H1 (cell line): ENCODE data around the gene ZNF804B. TPM values are rescaled to one million over a fixed set of nuclear protein-coding genes. Genes with fewer than 3 reads are reported as not detected.

Source experiments
- CTCF ChIA-PET: fragments of 300-600 bp; sonication (Branson Sonifier 250); formaldehyde crosslinking; loops from one replicate; lab custom pipeline; 2021; ENCODE audit not compliant: partially characterized antibody; lab: Charles Lee
- POLR2A ChIA-PET: fragments of 300-600 bp; sonication (Branson Sonifier 250); formaldehyde crosslinking; loops from one replicate; lab custom pipeline; 2021; ENCODE audit warnings: inconsistent platforms; ENCODE audit not compliant: partially characterized antibody; lab: Charles Lee
- DNase-seq, 2 experiments: peaks; one replicate each; pipeline versions ENCODE4 v3.0.0 to v3.0.0-alpha.2; 2010 to 2022; ENCODE audit warnings: low spot score in 2 of 2, low read depth in 1 of 2, mixed read lengths in 1 of 2
- FAIRE-seq: peaks from 2 replicates; lab custom pipeline; 2011; peaks lifted over from hg19 to GRCh38; lab: Jason Lieb, UNC
- H2AFZ ChIP-seq: 2 replicates; pipeline ENCODE4 v1.8.1; 2012; ENCODE audit warnings: low read length, inconsistent platforms
- H2AK5ac ChIP-seq: 2 replicates; pipeline ENCODE4 v1.6.1; 2013; ENCODE audit warnings: low read depth, low read length
- H2BK120ac ChIP-seq: replicated peaks from 2 replicates; pipeline ENCODE3; 2013; ENCODE audit warnings: low read depth, low read length, inconsistent platforms
- H2BK12ac ChIP-seq: 2 replicates; pipeline ENCODE4 v1.6.1; 2013; ENCODE audit warnings: low read depth, low read length
- H2BK15ac ChIP-seq: 2 replicates; pipeline ENCODE4 v1.6.1; 2013; ENCODE audit warnings: low read length
- H2BK20ac ChIP-seq: 2 replicates; pipeline ENCODE4 v1.6.1; 2013; ENCODE audit warnings: low read length
- H2BK5ac ChIP-seq: 2 replicates; pipeline ENCODE4 v1.6.1; 2013; ENCODE audit warnings: low read depth, low read length
- H3K14ac ChIP-seq: 2 replicates; pipeline ENCODE4 v1.6.1; 2013; ENCODE audit warnings: inconsistent platforms; ENCODE audit not compliant: insufficient read length
- H3K18ac ChIP-seq: 2 replicates; pipeline ENCODE4 v1.6.1; 2013; ENCODE audit warnings: low read length; ENCODE audit errors: extremely low read depth
- H3K23ac ChIP-seq: 2 replicates; pipeline ENCODE4 v1.6.1; 2013; ENCODE audit warnings: inconsistent platforms; ENCODE audit not compliant: insufficient read length
- H3K23me2 ChIP-seq: 2 replicates; pipeline ENCODE4 v1.6.1; 2013; ENCODE audit warnings: low read depth, low read length
- H3K27ac ChIP-seq: 2 replicates; pipeline ENCODE4 v1.6.1; 2011; ENCODE audit warnings: low read depth, low read length, inconsistent platforms
- H3K27me3 ChIP-seq, 4 experiments: replicated peaks in 1 of 4; 1 replicate in 1 of 4; 2 replicates in 3 of 4; pipeline versions ENCODE4 v1.6.1 to v1.8.1; 2011 to 2013; ENCODE audit warnings: low read length in 3 of 4, mild to moderate bottlenecking in 3 of 4, inconsistent platforms in 2 of 4, mixed read lengths in 2 of 4, moderate library complexity in 1 of 4; ENCODE audit not compliant: control insufficient read depth in 3 of 4, insufficient read depth in 3 of 4; ENCODE audit errors: extremely low read depth in 1 of 4
- H3K36me3 ChIP-seq, 4 experiments: 2 replicates each; pipeline versions ENCODE4 v1.6.1 to v1.8.1; 2011 to 2013; ENCODE audit warnings: mild to moderate bottlenecking in 4 of 4, low read length in 3 of 4, moderate library complexity in 2 of 4, control low read depth in 1 of 4, inconsistent platforms in 1 of 4; ENCODE audit not compliant: insufficient read depth in 4 of 4, control insufficient read depth in 2 of 4
- H3K4ac ChIP-seq: replicated peaks from 2 replicates; pipeline ENCODE3; 2013; ENCODE audit warnings: low read length, low read depth, mixed read lengths, inconsistent platforms; ENCODE audit not compliant: insufficient read length
- H3K4me1 ChIP-seq, 4 experiments: replicated peaks in 1 of 4; 1 replicate in 1 of 4; 2 replicates in 3 of 4; pipeline versions ENCODE4 v1.6.1 to v1.8.1; 2011 to 2013; ENCODE audit warnings: low read length in 3 of 4, inconsistent platforms in 2 of 4, mixed read lengths in 1 of 4; ENCODE audit not compliant: insufficient read depth in 4 of 4, control insufficient read depth in 3 of 4
- H3K4me2 ChIP-seq, 2 experiments: 2 replicates each; pipeline versions ENCODE4 v1.6.1 to v1.8.1; 2011 to 2013; ENCODE audit warnings: low read depth in 2 of 2, low read length in 2 of 2, control low read depth in 1 of 2, inconsistent platforms in 1 of 2, mild to moderate bottlenecking in 1 of 2; ENCODE audit not compliant: insufficient read depth in 1 of 2
- H3K4me3 ChIP-seq, 4 experiments: fragments of 200-600, 300-600 bp in 1 of 4; sonication (generic), shearing (Covaris generic), sonication (Bioruptor Twin) in 1 of 4; 2 replicates each; pipeline versions ENCODE4 v1.5.1 to v1.8.1; 2011 to 2016; ENCODE audit warnings: low read length in 4 of 4, low read depth in 3 of 4, control low read depth in 2 of 4, inconsistent platforms in 2 of 4, mild to moderate bottlenecking in 2 of 4, mixed read lengths in 1 of 4, moderate library complexity in 1 of 4; ENCODE audit not compliant: insufficient read depth in 2 of 4; ENCODE audit errors: extremely low read depth in 1 of 4
- H3K56ac ChIP-seq: replicated peaks from 2 replicates; pipeline ENCODE3; 2013; ENCODE audit warnings: low read depth, mild to moderate bottlenecking, mixed read lengths, low read length, inconsistent platforms; ENCODE audit not compliant: insufficient read length
- H3K79me1 ChIP-seq: 2 replicates; pipeline ENCODE4 v1.6.1; 2013; ENCODE audit warnings: low read depth, low read length, control low read depth
- H3K79me2 ChIP-seq, 2 experiments: 2 replicates each; pipeline versions ENCODE4 v1.6.1 to v1.8.1; 2012 to 2013; ENCODE audit warnings: low read length in 2 of 2, mild to moderate bottlenecking in 2 of 2, inconsistent platforms in 1 of 2; ENCODE audit not compliant: insufficient read depth in 2 of 2, control insufficient read depth in 1 of 2
- H3K9ac ChIP-seq, 4 experiments: replicated peaks in 1 of 4; 1 replicate in 1 of 4; 2 replicates in 3 of 4; pipeline versions ENCODE4 v1.6.1 to v1.8.1; 2011 to 2013; ENCODE audit warnings: low read depth in 3 of 4, low read length in 3 of 4, control low read depth in 2 of 4, mild to moderate bottlenecking in 2 of 4, moderate library complexity in 2 of 4, inconsistent platforms in 1 of 4; ENCODE audit errors: extremely low read depth in 1 of 4
- H3K9me3 ChIP-seq, 2 experiments: 2 replicates each; pipeline versions ENCODE4 v1.6.1 to v1.8.1; 2012 to 2013; ENCODE audit warnings: mild to moderate bottlenecking in 2 of 2, moderate library complexity in 2 of 2, control low read depth in 1 of 2, inconsistent platforms in 1 of 2, low read depth in 1 of 2, low read length in 1 of 2, mixed read lengths in 1 of 2; ENCODE audit not compliant: insufficient read depth in 2 of 2
- H4K20me1 ChIP-seq, 2 experiments: replicated peaks in 1 of 2; 2 replicates each; pipeline versions ENCODE3 to v1.8.1; 2011 to 2013; ENCODE audit warnings: inconsistent platforms in 2 of 2, low read length in 2 of 2, mild to moderate bottlenecking in 1 of 2; ENCODE audit not compliant: insufficient read depth in 2 of 2, control insufficient read depth in 1 of 2
- H4K5ac ChIP-seq: 2 replicates; pipeline ENCODE4 v1.6.1; 2013; ENCODE audit warnings: low read length, low read depth, mixed read lengths, inconsistent platforms; ENCODE audit not compliant: insufficient read length
- H4K8ac ChIP-seq: 2 replicates; pipeline ENCODE4 v1.8.0; 2013; ENCODE audit warnings: mild to moderate bottlenecking, moderate library complexity, low read length, inconsistent platforms; ENCODE audit not compliant: insufficient read depth; ENCODE audit errors: extremely low read depth
- H4K91ac ChIP-seq: replicated peaks from 2 replicates; pipeline ENCODE3; 2013; ENCODE audit warnings: low read length, mixed read lengths, inconsistent platforms; ENCODE audit not compliant: insufficient read length
- WGBS, 2 experiments: shearing (Covaris generic) in 1 of 2; methylation state at CpG; one replicate each; pipeline versions ENCODE4 v1.1.6 to v1.1.7; 2013 to 2015; ENCODE audit warnings: low lambda C conversion rate in 2 of 2, mixed read lengths in 2 of 2, inconsistent platforms in 1 of 2, low coverage in 1 of 2, missing lambda C conversion rate in 1 of 2; ENCODE audit not compliant: insufficient replicate concordance in 2 of 2, insufficient coverage in 1 of 2, insufficient read length in 1 of 2; ENCODE audit errors: extremely low coverage in 1 of 2, missing lambda C conversion rate in 1 of 2; 5-methylcytosine and 5-hydroxymethylcytosine counted together
- polyA plus RNA-seq, 7 experiments: library from polyadenylated mRNA; depleted of rRNA in 3 of 7; stranded (reverse) in 5 of 7; unstranded in 2 of 7; fragments of >200 nt in 5 of 7; fragments of 200-250 nt in 2 of 7; gene quantifications; 1 replicate in 5 of 7; 2 replicates in 1 of 7; 4 replicates in 1 of 7; pipeline versions ENCODE4 v1.2.1 to v1.2.3, GENCODE V29; 2011 to 2013; ENCODE audit warnings: missing spikeins in 2 of 7, mixed read lengths in 2 of 7
- total RNA-seq: library from RNA; stranded (reverse); fragmentation: NEBNext Ultra II Directional; extraction: Animal tissue kit (Norgen Biotek cat#: 25700); gene quantifications from 2 replicates; pipeline ENCODE4 v1.2.1, GENCODE V29; 2021
- TF ChIP-seq, protein P1 (sequence below): fragments of 300-600 bp; sonication (generic); IDR thresholded peaks from 2 replicates; pipeline ENCODE4 v1.7.1; 2012; ENCODE audit warnings: low read length, moderate library complexity, mild to moderate bottlenecking, inconsistent platforms; ENCODE audit not compliant: insufficient replicate concordance

ZNF804B gene
- total and polyA plus RNA-seq, 2 of the 8 experiments (the other 6 are each of a cell fraction or from before 2014, with no cell fraction given) = not detected

DNA sequence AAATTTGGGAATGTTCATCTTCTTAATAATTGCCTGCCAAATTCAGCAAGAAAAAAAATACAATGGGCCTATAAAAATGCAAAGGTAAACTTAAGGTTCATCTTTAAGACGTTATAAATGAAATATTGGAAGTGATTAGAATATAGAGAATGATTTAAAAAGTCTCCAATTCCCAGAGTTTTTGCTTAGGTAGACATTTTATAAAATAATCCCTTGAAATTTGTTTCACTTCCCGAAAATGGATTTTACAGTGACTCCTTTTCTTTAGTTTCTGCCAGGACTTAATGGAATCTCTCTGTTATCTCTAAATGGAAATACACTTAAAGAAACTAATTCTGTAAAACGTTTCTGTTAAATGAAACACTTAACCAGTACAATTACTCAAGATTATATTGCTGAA is 580.2 kb downstream of the ZNF804B start:
- Histone ChIP-seq H3K79me1 (no peaks in the 10 kb centered on the region), H2AFZ (no peak overlapping the region), H4K20me1 (no peaks in the 10 kb centered on the region), H3K4me3 (no peak overlapping the region), H3K4me1 (no peaks in the 10 kb centered on the region; a peak in 1 of 7 replicates), H3K9ac (no peak overlapping the region), H3K4me2 (no peak overlapping the region), H4K5ac (no peak overlapping the region), H3K14ac (no peak overlapping the region), H2BK12ac (no peak overlapping the region), H2BK120ac (no peak overlapping the region), H3K56ac (no peak overlapping the region), H3K9me3 (no peaks in the 10 kb centered on the region), H2BK15ac (no peak overlapping the region), H3K23ac (no peak overlapping the region), H4K91ac (no peak overlapping the region), H3K23me2 (no peaks in the 10 kb centered on the region), H3K4ac (no peak overlapping the region), H2BK20ac (no peak overlapping the region), H3K18ac (no peak overlapping the region), H3K36me3 (no peaks in the 10 kb centered on the region), H2AK5ac (no peak overlapping the region), H4K8ac (no peak overlapping the region), H3K27ac (no peak overlapping the region), H3K79me2 (no peaks in the 10 kb centered on the region), H3K27me3 (no peaks in the 10 kb centered on the region), H2BK5ac (no peak overlapping the region)
- DNase-seq = no peak
- CTCF ChIA-PET = no interaction called here
- no peak for FAIRE-seq
- 74% methylated on average over 3 of the region's 3 CpGs; no CpG with 5 or more reads in 1 of the 2 experiments for WGBS, 2 experiments
- POLR2A ChIA-PET = no interaction called here
- TF ChIP-seq, protein P1, sequence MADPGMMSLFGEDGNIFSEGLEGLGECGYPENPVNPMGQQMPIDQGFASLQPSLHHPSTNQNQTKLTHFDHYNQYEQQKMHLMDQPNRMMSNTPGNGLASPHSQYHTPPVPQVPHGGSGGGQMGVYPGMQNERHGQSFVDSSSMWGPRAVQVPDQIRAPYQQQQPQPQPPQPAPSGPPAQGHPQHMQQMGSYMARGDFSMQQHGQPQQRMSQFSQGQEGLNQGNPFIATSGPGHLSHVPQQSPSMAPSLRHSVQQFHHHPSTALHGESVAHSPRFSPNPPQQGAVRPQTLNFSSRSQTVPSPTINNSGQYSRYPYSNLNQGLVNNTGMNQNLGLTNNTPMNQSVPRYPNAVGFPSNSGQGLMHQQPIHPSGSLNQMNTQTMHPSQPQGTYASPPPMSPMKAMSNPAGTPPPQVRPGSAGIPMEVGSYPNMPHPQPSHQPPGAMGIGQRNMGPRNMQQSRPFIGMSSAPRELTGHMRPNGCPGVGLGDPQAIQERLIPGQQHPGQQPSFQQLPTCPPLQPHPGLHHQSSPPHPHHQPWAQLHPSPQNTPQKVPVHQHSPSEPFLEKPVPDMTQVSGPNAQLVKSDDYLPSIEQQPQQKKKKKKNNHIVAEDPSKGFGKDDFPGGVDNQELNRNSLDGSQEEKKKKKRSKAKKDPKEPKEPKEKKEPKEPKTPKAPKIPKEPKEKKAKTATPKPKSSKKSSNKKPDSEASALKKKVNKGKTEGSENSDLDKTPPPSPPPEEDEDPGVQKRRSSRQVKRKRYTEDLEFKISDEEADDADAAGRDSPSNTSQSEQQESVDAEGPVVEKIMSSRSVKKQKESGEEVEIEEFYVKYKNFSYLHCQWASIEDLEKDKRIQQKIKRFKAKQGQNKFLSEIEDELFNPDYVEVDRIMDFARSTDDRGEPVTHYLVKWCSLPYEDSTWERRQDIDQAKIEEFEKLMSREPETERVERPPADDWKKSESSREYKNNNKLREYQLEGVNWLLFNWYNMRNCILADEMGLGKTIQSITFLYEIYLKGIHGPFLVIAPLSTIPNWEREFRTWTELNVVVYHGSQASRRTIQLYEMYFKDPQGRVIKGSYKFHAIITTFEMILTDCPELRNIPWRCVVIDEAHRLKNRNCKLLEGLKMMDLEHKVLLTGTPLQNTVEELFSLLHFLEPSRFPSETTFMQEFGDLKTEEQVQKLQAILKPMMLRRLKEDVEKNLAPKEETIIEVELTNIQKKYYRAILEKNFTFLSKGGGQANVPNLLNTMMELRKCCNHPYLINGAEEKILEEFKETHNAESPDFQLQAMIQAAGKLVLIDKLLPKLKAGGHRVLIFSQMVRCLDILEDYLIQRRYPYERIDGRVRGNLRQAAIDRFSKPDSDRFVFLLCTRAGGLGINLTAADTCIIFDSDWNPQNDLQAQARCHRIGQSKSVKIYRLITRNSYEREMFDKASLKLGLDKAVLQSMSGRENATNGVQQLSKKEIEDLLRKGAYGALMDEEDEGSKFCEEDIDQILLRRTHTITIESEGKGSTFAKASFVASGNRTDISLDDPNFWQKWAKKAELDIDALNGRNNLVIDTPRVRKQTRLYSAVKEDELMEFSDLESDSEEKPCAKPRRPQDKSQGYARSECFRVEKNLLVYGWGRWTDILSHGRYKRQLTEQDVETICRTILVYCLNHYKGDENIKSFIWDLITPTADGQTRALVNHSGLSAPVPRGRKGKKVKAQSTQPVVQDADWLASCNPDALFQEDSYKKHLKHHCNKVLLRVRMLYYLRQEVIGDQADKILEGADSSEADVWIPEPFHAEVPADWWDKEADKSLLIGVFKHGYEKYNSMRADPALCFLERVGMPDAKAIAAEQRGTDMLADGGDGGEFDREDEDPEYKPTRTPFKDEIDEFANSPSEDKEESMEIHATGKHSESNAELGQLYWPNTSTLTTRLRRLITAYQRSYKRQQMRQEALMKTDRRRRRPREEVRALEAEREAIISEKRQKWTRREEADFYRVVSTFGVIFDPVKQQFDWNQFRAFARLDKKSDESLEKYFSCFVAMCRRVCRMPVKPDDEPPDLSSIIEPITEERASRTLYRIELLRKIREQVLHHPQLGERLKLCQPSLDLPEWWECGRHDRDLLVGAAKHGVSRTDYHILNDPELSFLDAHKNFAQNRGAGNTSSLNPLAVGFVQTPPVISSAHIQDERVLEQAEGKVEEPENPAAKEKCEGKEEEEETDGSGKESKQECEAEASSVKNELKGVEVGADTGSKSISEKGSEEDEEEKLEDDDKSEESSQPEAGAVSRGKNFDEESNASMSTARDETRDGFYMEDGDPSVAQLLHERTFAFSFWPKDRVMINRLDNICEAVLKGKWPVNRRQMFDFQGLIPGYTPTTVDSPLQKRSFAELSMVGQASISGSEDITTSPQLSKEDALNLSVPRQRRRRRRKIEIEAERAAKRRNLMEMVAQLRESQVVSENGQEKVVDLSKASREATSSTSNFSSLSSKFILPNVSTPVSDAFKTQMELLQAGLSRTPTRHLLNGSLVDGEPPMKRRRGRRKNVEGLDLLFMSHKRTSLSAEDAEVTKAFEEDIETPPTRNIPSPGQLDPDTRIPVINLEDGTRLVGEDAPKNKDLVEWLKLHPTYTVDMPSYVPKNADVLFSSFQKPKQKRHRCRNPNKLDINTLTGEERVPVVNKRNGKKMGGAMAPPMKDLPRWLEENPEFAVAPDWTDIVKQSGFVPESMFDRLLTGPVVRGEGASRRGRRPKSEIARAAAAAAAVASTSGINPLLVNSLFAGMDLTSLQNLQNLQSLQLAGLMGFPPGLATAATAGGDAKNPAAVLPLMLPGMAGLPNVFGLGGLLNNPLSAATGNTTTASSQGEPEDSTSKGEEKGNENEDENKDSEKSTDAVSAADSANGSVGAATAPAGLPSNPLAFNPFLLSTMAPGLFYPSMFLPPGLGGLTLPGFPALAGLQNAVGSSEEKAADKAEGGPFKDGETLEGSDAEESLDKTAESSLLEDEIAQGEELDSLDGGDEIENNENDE = no peak
